ENCODE measurements around the gene ZNF436. TPM values are rescaled to one million over a fixed set of nuclear protein-coding genes. Genes with fewer than 3 reads are reported as not detected.

The ZNF436 gene
- total RNA-seq, 6 experiments from 2014 or later: 2.8 to 4.5 (median 3.4) TPM

DNA sequence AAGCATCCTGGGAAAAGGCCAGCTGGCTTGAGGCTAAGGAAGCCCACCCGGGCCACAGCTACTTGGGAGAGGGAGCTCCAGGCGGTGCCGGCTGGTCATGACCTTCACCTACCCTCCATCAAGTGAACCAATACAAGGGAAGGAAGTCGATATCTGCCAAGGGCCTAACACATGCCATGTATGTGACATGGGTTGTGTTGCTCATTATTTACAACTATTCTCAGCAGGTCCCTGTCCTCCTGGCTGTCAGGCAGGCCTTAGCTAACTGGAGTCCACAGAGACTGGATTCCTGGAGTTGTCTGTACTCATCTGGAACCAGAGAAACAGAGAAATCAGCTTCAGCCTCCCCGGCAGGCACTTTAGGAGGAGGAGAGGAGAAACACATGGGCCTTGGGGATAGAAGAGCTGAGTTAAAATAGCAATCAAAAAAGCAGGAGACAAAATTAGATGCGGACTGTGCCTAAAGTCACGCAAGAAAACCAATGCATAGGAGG lies 39.2 kb upstream of the ZNF436 start:
- Histone ChIP-seq H3K36me3 (peaks cover 0 to 33% (median 11%) of the 10 kb centered on the region in 4 donors), H3K4me1 (peaks cover 0 to 10% (median 4%) of the 10 kb centered on the region in 4 donors), H3K9me3 (no peaks in the 10 kb centered on the region), H3K4me3 (no peak overlapping the region), H3K27ac (no peak overlapping the region), H3K27me3 (no peaks in the 10 kb centered on the region)
- 95% methylated on average over 3 of the region's 7 CpGs for WGBS (ENCODE audit: insufficient coverage, low coverage, low lambda C conversion rate, missing lambda C conversion rate)
- no peak for TF ChIP-seq POLR2A (IDR thresholded peaks at IDR 0.05)
- TF ChIP-seq, protein P1, sequence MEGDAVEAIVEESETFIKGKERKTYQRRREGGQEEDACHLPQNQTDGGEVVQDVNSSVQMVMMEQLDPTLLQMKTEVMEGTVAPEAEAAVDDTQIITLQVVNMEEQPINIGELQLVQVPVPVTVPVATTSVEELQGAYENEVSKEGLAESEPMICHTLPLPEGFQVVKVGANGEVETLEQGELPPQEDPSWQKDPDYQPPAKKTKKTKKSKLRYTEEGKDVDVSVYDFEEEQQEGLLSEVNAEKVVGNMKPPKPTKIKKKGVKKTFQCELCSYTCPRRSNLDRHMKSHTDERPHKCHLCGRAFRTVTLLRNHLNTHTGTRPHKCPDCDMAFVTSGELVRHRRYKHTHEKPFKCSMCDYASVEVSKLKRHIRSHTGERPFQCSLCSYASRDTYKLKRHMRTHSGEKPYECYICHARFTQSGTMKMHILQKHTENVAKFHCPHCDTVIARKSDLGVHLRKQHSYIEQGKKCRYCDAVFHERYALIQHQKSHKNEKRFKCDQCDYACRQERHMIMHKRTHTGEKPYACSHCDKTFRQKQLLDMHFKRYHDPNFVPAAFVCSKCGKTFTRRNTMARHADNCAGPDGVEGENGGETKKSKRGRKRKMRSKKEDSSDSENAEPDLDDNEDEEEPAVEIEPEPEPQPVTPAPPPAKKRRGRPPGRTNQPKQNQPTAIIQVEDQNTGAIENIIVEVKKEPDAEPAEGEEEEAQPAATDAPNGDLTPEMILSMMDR (IDR thresholded peaks at IDR 0.05): no peak
- no peak for ATAC-seq
- intact Hi-C loops (cut with DNase I): no loop called here
- no peak for DNase-seq

GRCh38 chr1:23407016-23407630 lies 37.5 kb upstream of the ZNF436 start:
- TF ChIP-seq POLR2A (IDR thresholded peaks at IDR 0.05): no peak
- TF ChIP-seq, protein P1 (IDR thresholded peaks at IDR 0.05): no peak
- intact Hi-C loops (cut with DNase I): no loop called here
- H3K27me3 ChIP-seq: no peaks in the 10 kb centered on the region
- 91% methylated on average over 8 of the region's 8 CpGs for WGBS (ENCODE audit: insufficient coverage, low coverage, low lambda C conversion rate, missing lambda C conversion rate)
- H3K27ac ChIP-seq: no peak overlapping the region
- H3K9me3 ChIP-seq: no peaks in the 10 kb centered on the region
- peaks cover 0 to 22% (median 8%) of the 10 kb centered on the region in 4 donors for H3K4me1 ChIP-seq
- ATAC-seq (no peak), DNase-seq (no peak)
- H3K36me3 ChIP-seq: peaks cover 0 to 43% (median 14%) of the 10 kb centered on the region in 4 donors
- no peak overlapping the region for H3K4me3 ChIP-seq

GRCh38 chr1:23405946-23406345 lies 36.3 kb upstream of the ZNF436 start:
- WGBS (ENCODE audit: insufficient coverage, low coverage, low lambda C conversion rate, missing lambda C conversion rate): 89% methylated on average over 1 of the region's 3 CpGs

GRCh38 chr1:23403735-23404486 lies 34.3 kb upstream of the ZNF436 start:
- intact Hi-C loops (cut with DNase I): no loop called here
- peaks cover 0 to 22% (median 8%) of the 10 kb centered on the region in 4 donors for H3K4me1 ChIP-seq
- H3K27me3 ChIP-seq: no peaks in the 10 kb centered on the region
- no peak for TF ChIP-seq POLR2A (IDR thresholded peaks at IDR 0.05)
- TF ChIP-seq, protein P1 (IDR thresholded peaks at IDR 0.05): peak; percentile 92 to 93 (median 92)
- peak; percentile 86 to 89 (median 88) for DNase-seq
- peak; percentile 90 to 92 (median 92) for ATAC-seq
- 10% methylated on average over 16 of the region's 19 CpGs for WGBS (ENCODE audit: insufficient coverage, low coverage, low lambda C conversion rate, missing lambda C conversion rate)
- peaks cover 0 to 33% (median 11%) of the 10 kb centered on the region in 4 donors for H3K36me3 ChIP-seq
- no peak overlapping the region for H3K4me3 ChIP-seq
- H3K27ac ChIP-seq: no peak overlapping the region
- H3K9me3 ChIP-seq: no peaks in the 10 kb centered on the region

More at GRCh38 chr1:23405946-23406345, 36.3 kb upstream of the ZNF436 start:
- H3K4me1 ChIP-seq: peaks cover 0 to 22% (median 8%) of the 10 kb centered on the region in 4 donors
- intact Hi-C loops (cut with DNase I): no loop called here
- no peak overlapping the region for H3K27ac ChIP-seq
- no peaks in the 10 kb centered on the region for H3K9me3 ChIP-seq
- peaks cover 0 to 44% (median 14%) of the 10 kb centered on the region in 4 donors for H3K36me3 ChIP-seq
- DNase-seq (no peak), ATAC-seq (no peak)
- H3K4me3 ChIP-seq: no peak overlapping the region
- no peak for TF ChIP-seq POLR2A (IDR thresholded peaks at IDR 0.05)
- TF ChIP-seq, protein P1 (IDR thresholded peaks at IDR 0.05): no peak
- no peaks in the 10 kb centered on the region for H3K27me3 ChIP-seq
